ENCODE measurements around the gene DTL. TPM values are rescaled to one million over a fixed set of nuclear protein-coding genes. Genes with fewer than 3 reads are reported as not detected.
A peak's percentile ranks its signal among the peaks of the same experiment; 100 is the strongest.

The DTL gene
- total and polyA plus RNA-seq, 8 donors = 0.58 to 7.5 (median 1.5) TPM; not detected in 2

DNA sequence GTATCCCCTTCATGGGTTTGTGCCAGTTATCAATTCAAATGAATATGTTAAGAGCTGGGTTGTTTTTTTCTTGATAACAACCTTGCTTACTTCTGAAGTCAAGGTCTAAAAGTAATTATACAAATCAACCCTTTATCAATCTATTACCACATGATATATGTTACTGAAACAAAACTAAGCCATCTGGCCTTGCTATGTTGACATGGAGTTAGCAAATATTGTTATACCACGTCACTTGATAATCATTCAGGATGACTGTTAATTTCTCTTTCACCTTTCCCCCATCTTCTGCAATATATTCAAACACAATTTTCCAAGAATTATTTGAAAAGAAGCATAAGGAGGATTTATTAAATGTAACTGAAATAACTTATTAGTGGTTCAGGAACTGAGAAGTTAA is 72.6 kb downstream of the DTL start:
- H3K4me3 ChIP-seq = no peak overlapping the region
- no peaks in the 10 kb centered on the region for H3K9me3 ChIP-seq
- TF ChIP-seq, protein P1, sequence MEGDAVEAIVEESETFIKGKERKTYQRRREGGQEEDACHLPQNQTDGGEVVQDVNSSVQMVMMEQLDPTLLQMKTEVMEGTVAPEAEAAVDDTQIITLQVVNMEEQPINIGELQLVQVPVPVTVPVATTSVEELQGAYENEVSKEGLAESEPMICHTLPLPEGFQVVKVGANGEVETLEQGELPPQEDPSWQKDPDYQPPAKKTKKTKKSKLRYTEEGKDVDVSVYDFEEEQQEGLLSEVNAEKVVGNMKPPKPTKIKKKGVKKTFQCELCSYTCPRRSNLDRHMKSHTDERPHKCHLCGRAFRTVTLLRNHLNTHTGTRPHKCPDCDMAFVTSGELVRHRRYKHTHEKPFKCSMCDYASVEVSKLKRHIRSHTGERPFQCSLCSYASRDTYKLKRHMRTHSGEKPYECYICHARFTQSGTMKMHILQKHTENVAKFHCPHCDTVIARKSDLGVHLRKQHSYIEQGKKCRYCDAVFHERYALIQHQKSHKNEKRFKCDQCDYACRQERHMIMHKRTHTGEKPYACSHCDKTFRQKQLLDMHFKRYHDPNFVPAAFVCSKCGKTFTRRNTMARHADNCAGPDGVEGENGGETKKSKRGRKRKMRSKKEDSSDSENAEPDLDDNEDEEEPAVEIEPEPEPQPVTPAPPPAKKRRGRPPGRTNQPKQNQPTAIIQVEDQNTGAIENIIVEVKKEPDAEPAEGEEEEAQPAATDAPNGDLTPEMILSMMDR (IDR thresholded peaks at IDR 0.05) = no peak
- peak in 1 of 3 donors; percentile 57 for TF ChIP-seq POLR2AphosphoS5 (IDR thresholded peaks at IDR 0.05)
- no peak for TF ChIP-seq EP300 (IDR thresholded peaks at IDR 0.05)
- TF ChIP-seq POLR2A (IDR thresholded peaks at IDR 0.05) = no peak
- DNase-seq = peak in 1 of 2 donors; percentile 49
- peak overlapping the region in 2 of 5 donors; percentile 10 to 16 for H3K27ac ChIP-seq
- H3K27me3 ChIP-seq = no peaks in the 10 kb centered on the region
- intact Hi-C loops (cut with DNase I; ENCODE audit: low total_unique reads) = no loop called here
- H3K4me1 ChIP-seq = peaks cover 0 to 58% (median 36%) of the 10 kb centered on the region in 4 donors
- H3K36me3 ChIP-seq = no peaks in the 10 kb centered on the region
- 30 to 55% (median 43%) methylated on average over 1 of the region's 1 CpG for WGBS, 5 donors

DNA sequence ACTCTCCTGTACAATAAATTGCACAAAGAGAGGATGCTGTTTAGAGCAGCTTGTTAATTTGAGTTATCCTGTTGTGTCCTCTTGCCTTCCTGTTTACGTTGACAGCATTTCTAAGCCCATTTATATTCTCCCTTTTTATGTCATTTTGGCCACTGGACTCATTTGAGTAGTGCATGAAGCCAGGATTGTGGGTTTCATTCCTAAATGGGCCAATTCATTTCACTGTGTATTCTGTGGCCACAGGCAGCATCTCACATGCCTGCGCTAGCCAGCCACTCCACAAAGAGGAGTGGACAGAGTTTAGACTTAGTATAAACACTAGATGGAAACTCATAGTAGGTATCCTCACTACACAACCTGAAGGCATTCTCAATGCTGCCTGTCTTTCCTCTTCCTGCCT is 73.4 kb downstream of the DTL start:
- Histone ChIP-seq H3K4me1 (peaks cover 0 to 58% (median 36%) of the 10 kb centered on the region in 4 donors), H3K9me3 (no peaks in the 10 kb centered on the region), H3K4me3 (no peak overlapping the region), H3K27ac (peak overlapping the region in 2 of 5 donors; percentile 4 to 10), H3K36me3 (no peaks in the 10 kb centered on the region), H3K27me3 (no peaks in the 10 kb centered on the region)
- TF ChIP-seq EP300 (IDR thresholded peaks at IDR 0.05) (no peak), POLR2A (IDR thresholded peaks at IDR 0.05) (no peak), POLR2AphosphoS5 (IDR thresholded peaks at IDR 0.05) (no peak)
- TF ChIP-seq, protein P1 (IDR thresholded peaks at IDR 0.05) = no peak
- 76 to 87% (median 85%) methylated on average over 2 of the region's 2 CpGs for WGBS, 5 donors
- intact Hi-C loops (cut with DNase I; ENCODE audit: low total_unique reads) = no loop called here
- DNase-seq = no peak

DNA sequence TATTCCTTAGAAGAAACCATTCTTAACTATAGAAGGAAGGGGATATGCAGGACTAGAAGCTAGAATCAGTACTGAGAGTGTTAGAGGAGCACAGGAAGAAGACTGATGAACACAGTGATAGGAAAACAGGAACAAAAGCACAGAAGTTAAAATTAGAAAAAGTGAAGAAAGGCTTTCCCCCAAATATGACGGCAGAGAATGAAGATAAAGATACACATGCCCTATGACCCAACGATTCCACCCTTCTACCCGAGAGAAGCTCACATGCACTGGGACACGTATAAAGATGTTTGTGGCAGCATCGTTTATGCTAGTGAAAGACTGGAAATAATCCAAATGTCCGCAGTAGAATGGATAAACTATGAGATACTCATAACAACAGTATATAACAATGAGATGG is 74.2 kb downstream of the DTL start:
- no peak for DNase-seq
- WGBS, 5 donors = 52 to 72% (median 63%) methylated on average over 6 of the region's 6 CpGs
- H3K4me1 ChIP-seq = peaks cover 0 to 52% (median 32%) of the 10 kb centered on the region in 4 donors
- H3K9me3 ChIP-seq = no peaks in the 10 kb centered on the region
- no peaks in the 10 kb centered on the region for H3K36me3 ChIP-seq
- TF ChIP-seq POLR2A (IDR thresholded peaks at IDR 0.05) (no peak), EP300 (IDR thresholded peaks at IDR 0.05) (no peak), POLR2AphosphoS5 (IDR thresholded peaks at IDR 0.05) (no peak)
- TF ChIP-seq, protein P1 (IDR thresholded peaks at IDR 0.05) = no peak
- no peak overlapping the region for H3K4me3 ChIP-seq
- H3K27ac ChIP-seq = no peak overlapping the region
- intact Hi-C loops (cut with DNase I; ENCODE audit: low total_unique reads) = no loop called here
- no peaks in the 10 kb centered on the region for H3K27me3 ChIP-seq

DNA sequence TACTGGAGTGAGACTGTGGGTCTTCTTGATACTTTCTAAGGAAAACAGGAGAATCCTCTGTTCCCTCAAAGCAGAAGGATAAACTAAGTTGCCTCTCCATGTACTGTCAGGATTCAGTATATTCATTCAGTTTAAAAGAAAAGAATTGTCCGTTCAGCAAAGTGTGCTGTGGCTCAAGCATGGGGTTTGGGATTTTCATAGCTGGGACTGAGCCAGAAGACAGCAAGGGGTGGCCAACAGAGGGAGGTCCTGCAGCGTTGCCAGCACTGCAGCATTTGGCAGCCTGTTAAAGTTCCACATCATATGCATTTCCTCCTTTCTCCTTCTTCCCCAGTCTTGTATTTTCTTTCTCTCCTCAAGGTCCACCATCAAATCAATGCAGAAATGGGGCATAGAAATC is 75.1 kb downstream of the DTL start:
- H3K27ac ChIP-seq = no peak overlapping the region
- H3K9me3 ChIP-seq = no peaks in the 10 kb centered on the region
- peaks cover 0 to 45% (median 31%) of the 10 kb centered on the region in 4 donors for H3K4me1 ChIP-seq
- no peak overlapping the region for H3K4me3 ChIP-seq
- no peaks in the 10 kb centered on the region for H3K36me3 ChIP-seq
- WGBS, 5 donors = 12 to 22% (median 14%) methylated on average over 2 of the region's 2 CpGs
- no peak for TF ChIP-seq EP300 (IDR thresholded peaks at IDR 0.05)
- TF ChIP-seq, protein P1 (IDR thresholded peaks at IDR 0.05) = peak in 1 of 7 experiments; percentile 21
- no peak for TF ChIP-seq POLR2AphosphoS5 (IDR thresholded peaks at IDR 0.05)
- TF ChIP-seq POLR2A (IDR thresholded peaks at IDR 0.05) = no peak
- no peaks in the 10 kb centered on the region for H3K27me3 ChIP-seq
- intact Hi-C loops (cut with DNase I; ENCODE audit: low total_unique reads) = no loop called here
- DNase-seq = peak; percentile 59 to 87

Measured in stomach (tissue), 9 donors.